ENCODE measurements around the gene SEPTIN5. TPM values are rescaled to one million over a fixed set of nuclear protein-coding genes. Genes with fewer than 3 reads are reported as not detected.

Gene SEPTIN5
- total and polyA plus RNA-seq, 7 donors, result 3.7 to 10.9 (median 7.0) TPM

- intact Hi-C loops (cut with DNase I), result no loop called here
- no peaks in the 10 kb centered on the region for H3K36me3 ChIP-seq (ENCODE audit: insufficient read depth in 1 of 2, low read depth in 1 of 2)
- no peaks in the 10 kb centered on the region for H3K4me1 ChIP-seq
- no peak overlapping the region for H3K4me3 ChIP-seq
- no peak for ATAC-seq
- DNase-seq, result no peak
- TF ChIP-seq CTCF (IDR thresholded peaks at IDR 0.05), result no peak
- WGBS, 3 donors, result 90 to 99% (median 93%) methylated on average over 3 of the region's 3 CpGs
- H3K27me3 ChIP-seq (ENCODE audit: insufficient read depth in 3 of 3, low read length in 2 of 3), result peaks cover 0 to 13% (median 0%) of the 10 kb centered on the region in 3 donors
- H3K9me3 ChIP-seq, result no peaks in the 10 kb centered on the region
- H3K27ac ChIP-seq, result no peak overlapping the region
These were observed 43.0 kb upstream of the SEPTIN5 start for GRCh38 chr22:19671316-19671715.

- Histone ChIP-seq H3K9me3 (no peaks in the 10 kb centered on the region), H3K4me1 (no peaks in the 10 kb centered on the region), H3K27me3 (ENCODE audit: insufficient read depth in 3 of 3, low read length in 2 of 3) (peaks cover 0 to 9% (median 0%) of the 10 kb centered on the region in 3 donors), H3K27ac (no peak overlapping the region), H3K36me3 (ENCODE audit: insufficient read depth in 1 of 2, low read depth in 1 of 2) (no peaks in the 10 kb centered on the region), H3K4me3 (no peak overlapping the region)
- no peak for ATAC-seq
- no peak for TF ChIP-seq CTCF (IDR thresholded peaks at IDR 0.05)
- DNase-seq, result no peak
- intact Hi-C loops (cut with DNase I), result no loop called here
- WGBS, 3 donors, result 87 to 95% (median 93%) methylated on average over 9 of the region's 9 CpGs
These were observed 42.1 kb upstream of the SEPTIN5 start for GRCh38 chr22:19672054-19672776.

- DNase-seq, result no peak
- WGBS, 3 donors, result 84 to 89% (median 87%) methylated on average over 4 of the region's 4 CpGs
These were observed 40.6 kb upstream of the SEPTIN5 start for GRCh38 chr22:19673660-19674059.

GRCh38 chr22:19674129-19674928 lies 40.0 kb upstream of the SEPTIN5 start:
- no peaks in the 10 kb centered on the region for H3K27me3 ChIP-seq (ENCODE audit: insufficient read depth in 3 of 3, low read length in 2 of 3)
- DNase-seq (no peak), ATAC-seq (no peak)
- H3K36me3 ChIP-seq (ENCODE audit: insufficient read depth in 1 of 2, low read depth in 1 of 2), result no peaks in the 10 kb centered on the region
- no peaks in the 10 kb centered on the region for H3K4me1 ChIP-seq
- TF ChIP-seq CTCF (IDR thresholded peaks at IDR 0.05), result no peak
- H3K9me3 ChIP-seq, result no peaks in the 10 kb centered on the region
- H3K4me3 ChIP-seq, result no peak overlapping the region
- intact Hi-C loops (cut with DNase I), result no loop called here
- WGBS, 3 donors, result 39 to 41% (median 40%) methylated on average over 11 of the region's 11 CpGs
- no peak overlapping the region for H3K27ac ChIP-seq

More at GRCh38 chr22:19673660-19674059, 40.6 kb upstream of the SEPTIN5 start:
- H3K9me3 ChIP-seq, result no peaks in the 10 kb centered on the region
- intact Hi-C loops (cut with DNase I), result no loop called here
- no peak overlapping the region for H3K4me3 ChIP-seq
- no peak for TF ChIP-seq CTCF (IDR thresholded peaks at IDR 0.05)
- no peaks in the 10 kb centered on the region for H3K4me1 ChIP-seq
- H3K36me3 ChIP-seq (ENCODE audit: insufficient read depth in 1 of 2, low read depth in 1 of 2), result no peaks in the 10 kb centered on the region
- ATAC-seq, result no peak
- no peak overlapping the region for H3K27ac ChIP-seq
- no peaks in the 10 kb centered on the region for H3K27me3 ChIP-seq (ENCODE audit: insufficient read depth in 3 of 3, low read length in 2 of 3)
